NT2/D1 (cell line): ENCODE results near the gene JOSD1.

Experiments used
- SUZ12 ChIP-seq: IDR thresholded peaks from 2 replicates; pipeline ENCODE4 v1.6.1; 2011; ENCODE audit not compliant: insufficient read length, insufficient read depth; ENCODE audit errors: extremely low read depth
- YY1 ChIP-seq: IDR thresholded peaks from 2 replicates; pipeline ENCODE4 v1.6.1; 2011; ENCODE audit not compliant: insufficient read length, insufficient read depth
- ZNF274 ChIP-seq: IDR thresholded peaks from 2 replicates; pipeline ENCODE4 v1.6.1; 2011; ENCODE audit warnings: mild to moderate bottlenecking, low read depth, low read length

- no peak for TF ChIP-seq YY1
- TF ChIP-seq ZNF274: no peak
- no peak for TF ChIP-seq SUZ12
These were observed 6.1 kb upstream of the JOSD1 start for GRCh38 chr22:38706901-38707195.
